Measurements from ENCODE around the gene KLRB1.
A peak's percentile ranks its signal among the peaks of the same experiment; 100 is the strongest.

The KLRB1 gene

DNA sequence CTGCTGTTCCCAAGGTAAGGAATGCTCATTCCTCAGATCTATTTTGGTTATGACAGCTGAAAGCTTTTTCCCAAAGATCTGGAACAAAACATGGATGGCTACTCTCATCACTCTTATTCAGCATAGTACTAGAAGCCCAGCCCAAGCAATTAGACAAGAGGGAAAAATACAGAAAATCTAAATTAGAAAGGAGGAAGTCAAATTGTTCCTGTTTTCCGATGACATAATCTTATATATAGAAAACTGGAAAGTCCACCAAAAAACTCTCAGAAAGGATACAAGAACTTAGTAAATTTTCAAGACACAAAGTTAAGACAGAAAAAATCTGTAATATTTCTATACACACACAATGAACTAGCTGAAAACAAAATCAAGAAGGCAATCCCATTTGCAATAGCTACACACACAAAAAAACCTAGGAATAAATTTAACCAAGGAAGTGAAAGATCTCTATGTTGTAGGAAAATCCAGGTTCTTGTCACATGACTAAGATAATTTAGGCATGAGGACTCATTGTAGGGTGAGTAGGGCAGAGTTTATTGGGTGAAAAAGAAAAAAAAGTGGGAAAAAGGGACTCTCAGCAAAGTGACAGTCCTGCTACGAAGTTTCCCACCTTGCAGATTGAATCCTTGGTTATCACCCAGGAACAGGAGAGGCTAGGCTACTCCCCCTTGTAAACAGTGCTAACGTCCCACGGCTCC, 28.6 kb upstream of the KLRB1 start:
- H3K27ac ChIP-seq (ENCODE audit: low read length), result no peak overlapping the region
- H2AFZ ChIP-seq (ENCODE audit: low read length), result no peak overlapping the region
- H3K79me2 ChIP-seq (ENCODE audit: low read length), result no peaks in the 10 kb centered on the region
- no peaks in the 10 kb centered on the region for H3F3A ChIP-seq (ENCODE audit: insufficient read depth, low read length)
- no peaks in the 10 kb centered on the region for H3K27me3 ChIP-seq (replicated peaks; ENCODE audit: insufficient read depth, low read length)
- no peaks in the 10 kb centered on the region for H3K4me1 ChIP-seq (ENCODE audit: low read length)
- H3K4me3 ChIP-seq (ENCODE audit: low read length), result no peak overlapping the region
- no peaks in the 10 kb centered on the region for H3K36me3 ChIP-seq (replicated peaks; ENCODE audit: insufficient read depth, low read length)
- no peak overlapping the region for H3K4me2 ChIP-seq (ENCODE audit: low read depth, low read length)
- no peaks in the 10 kb centered on the region for H3K9me3 ChIP-seq (replicated peaks; ENCODE audit: insufficient read depth, low read length)
- TF ChIP-seq EZH2 (optimal IDR thresholded peaks at IDR 0.05; ENCODE audit: low read depth, low read length) (no peak), EZH2phosphoT487 (IDR thresholded peaks at IDR 0.05; ENCODE audit: low read length) (no peak)
- TF ChIP-seq, protein P1, sequence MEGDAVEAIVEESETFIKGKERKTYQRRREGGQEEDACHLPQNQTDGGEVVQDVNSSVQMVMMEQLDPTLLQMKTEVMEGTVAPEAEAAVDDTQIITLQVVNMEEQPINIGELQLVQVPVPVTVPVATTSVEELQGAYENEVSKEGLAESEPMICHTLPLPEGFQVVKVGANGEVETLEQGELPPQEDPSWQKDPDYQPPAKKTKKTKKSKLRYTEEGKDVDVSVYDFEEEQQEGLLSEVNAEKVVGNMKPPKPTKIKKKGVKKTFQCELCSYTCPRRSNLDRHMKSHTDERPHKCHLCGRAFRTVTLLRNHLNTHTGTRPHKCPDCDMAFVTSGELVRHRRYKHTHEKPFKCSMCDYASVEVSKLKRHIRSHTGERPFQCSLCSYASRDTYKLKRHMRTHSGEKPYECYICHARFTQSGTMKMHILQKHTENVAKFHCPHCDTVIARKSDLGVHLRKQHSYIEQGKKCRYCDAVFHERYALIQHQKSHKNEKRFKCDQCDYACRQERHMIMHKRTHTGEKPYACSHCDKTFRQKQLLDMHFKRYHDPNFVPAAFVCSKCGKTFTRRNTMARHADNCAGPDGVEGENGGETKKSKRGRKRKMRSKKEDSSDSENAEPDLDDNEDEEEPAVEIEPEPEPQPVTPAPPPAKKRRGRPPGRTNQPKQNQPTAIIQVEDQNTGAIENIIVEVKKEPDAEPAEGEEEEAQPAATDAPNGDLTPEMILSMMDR (IDR thresholded peaks at IDR 0.05; ENCODE audit: low read length), result no peak
- no peak for DNase-seq
- H3K9me2 ChIP-seq (replicated peaks; ENCODE audit: insufficient read depth, low read length), result no peaks in the 10 kb centered on the region
- no peak overlapping the region for H3K9ac ChIP-seq (ENCODE audit: low read length)
- no peaks in the 10 kb centered on the region for H4K20me1 ChIP-seq (ENCODE audit: insufficient read depth, low read length)

DNA sequence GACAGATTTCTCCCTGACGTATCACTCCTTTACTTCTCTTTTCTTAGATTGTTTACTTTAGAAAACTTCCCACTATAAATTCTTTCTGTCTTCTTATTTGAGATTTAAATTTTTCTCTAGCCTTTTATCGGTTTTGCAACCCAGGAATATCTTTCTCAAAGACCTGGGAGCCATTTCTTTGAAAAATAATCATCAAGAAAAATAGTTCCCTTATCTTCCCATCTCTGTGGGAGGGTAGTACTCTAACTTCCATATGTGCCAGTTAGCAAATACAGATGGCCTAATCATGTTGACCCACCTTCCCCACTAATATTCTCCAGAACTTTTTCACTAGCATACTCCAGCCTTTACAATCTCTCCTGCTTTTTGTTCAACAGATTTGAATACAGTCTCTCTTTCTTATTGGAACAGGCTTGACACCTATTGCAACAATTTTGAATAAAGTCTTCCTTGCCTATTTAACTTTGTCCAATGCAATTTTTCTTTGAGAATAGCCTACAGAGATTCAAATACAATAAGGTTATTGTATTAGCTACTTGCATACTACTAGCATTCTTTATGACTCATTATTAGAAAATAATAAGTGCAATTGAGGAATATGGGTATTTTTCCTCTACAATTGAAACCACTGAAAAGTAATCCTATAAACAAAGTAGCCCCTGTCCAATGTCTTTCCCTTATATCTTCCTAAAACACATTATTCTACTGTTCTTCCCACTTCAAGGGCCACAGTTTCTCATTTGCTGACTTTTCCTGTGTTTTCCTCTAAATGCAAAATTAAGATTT, 27.4 kb upstream of the KLRB1 start:
- no peak overlapping the region for H3K4me2 ChIP-seq (ENCODE audit: low read depth, low read length)
- TF ChIP-seq EZH2phosphoT487 (IDR thresholded peaks at IDR 0.05; ENCODE audit: low read length) (no peak), EZH2 (optimal IDR thresholded peaks at IDR 0.05; ENCODE audit: low read depth, low read length) (no peak)
- TF ChIP-seq, protein P1 (IDR thresholded peaks at IDR 0.05; ENCODE audit: low read length), result no peak
- H3K9ac ChIP-seq (ENCODE audit: low read length), result no peak overlapping the region
- no peak overlapping the region for H3K27ac ChIP-seq (ENCODE audit: low read length)
- H3K79me2 ChIP-seq (ENCODE audit: low read length), result no peaks in the 10 kb centered on the region
- H3K4me1 ChIP-seq (ENCODE audit: low read length), result no peaks in the 10 kb centered on the region
- no peaks in the 10 kb centered on the region for H4K20me1 ChIP-seq (ENCODE audit: insufficient read depth, low read length)
- no peaks in the 10 kb centered on the region for H3K9me3 ChIP-seq (replicated peaks; ENCODE audit: insufficient read depth, low read length)
- no peaks in the 10 kb centered on the region for H3K9me2 ChIP-seq (replicated peaks; ENCODE audit: insufficient read depth, low read length)
- DNase-seq, result no peak
- H3F3A ChIP-seq (ENCODE audit: insufficient read depth, low read length), result no peaks in the 10 kb centered on the region
- no peaks in the 10 kb centered on the region for H3K27me3 ChIP-seq (replicated peaks; ENCODE audit: insufficient read depth, low read length)
- H3K4me3 ChIP-seq (ENCODE audit: low read length), result no peak overlapping the region
- H2AFZ ChIP-seq (ENCODE audit: low read length), result no peak overlapping the region
- no peaks in the 10 kb centered on the region for H3K36me3 ChIP-seq (replicated peaks; ENCODE audit: insufficient read depth, low read length)

DNA sequence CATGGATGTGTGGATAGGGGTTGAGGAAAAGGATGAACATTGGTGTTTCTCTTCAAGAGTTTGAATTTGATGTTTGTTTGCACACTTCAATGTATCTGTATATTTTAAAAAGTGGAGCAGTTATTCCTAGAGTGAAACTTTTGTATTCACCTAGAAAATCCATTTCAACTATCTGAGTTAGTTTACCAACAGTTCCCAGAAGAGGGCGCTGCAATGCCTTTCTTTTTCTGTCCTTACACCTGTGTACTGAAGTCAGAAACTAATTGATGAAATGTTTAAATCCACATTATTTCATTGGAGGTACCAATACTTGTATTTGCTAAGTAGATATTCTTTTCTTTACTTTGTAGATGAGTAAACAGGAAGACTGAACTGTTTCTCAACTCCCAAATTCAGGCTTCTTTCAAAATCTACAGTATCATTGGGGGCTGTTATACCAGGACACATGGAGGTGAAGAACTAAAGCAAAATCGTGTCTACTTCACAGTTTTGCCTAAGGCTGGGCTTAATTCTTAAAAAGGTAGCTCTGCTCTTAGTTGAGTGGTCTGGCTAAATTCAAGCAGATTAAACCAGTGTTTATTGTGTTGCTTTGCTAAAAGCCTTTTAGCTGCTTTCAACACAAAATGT, 26.6 kb upstream of the KLRB1 start:
- Histone ChIP-seq H3K4me1 (ENCODE audit: low read length) (no peaks in the 10 kb centered on the region), H3K4me2 (ENCODE audit: low read depth, low read length) (no peak overlapping the region), H3K9me3 (replicated peaks; ENCODE audit: insufficient read depth, low read length) (no peaks in the 10 kb centered on the region), H3K4me3 (ENCODE audit: low read length) (no peak overlapping the region), H4K20me1 (ENCODE audit: insufficient read depth, low read length) (no peaks in the 10 kb centered on the region), H3F3A (ENCODE audit: insufficient read depth, low read length) (no peaks in the 10 kb centered on the region), H3K9me2 (replicated peaks; ENCODE audit: insufficient read depth, low read length) (no peaks in the 10 kb centered on the region), H3K27ac (ENCODE audit: low read length) (no peak overlapping the region), H3K27me3 (replicated peaks; ENCODE audit: insufficient read depth, low read length) (no peaks in the 10 kb centered on the region), H3K36me3 (replicated peaks; ENCODE audit: insufficient read depth, low read length) (no peaks in the 10 kb centered on the region), H3K9ac (ENCODE audit: low read length) (no peak overlapping the region), H2AFZ (ENCODE audit: low read length) (no peak overlapping the region), H3K79me2 (ENCODE audit: low read length) (no peaks in the 10 kb centered on the region)
- TF ChIP-seq, protein P1 (IDR thresholded peaks at IDR 0.05; ENCODE audit: low read length), result peak; percentile 75
- TF ChIP-seq EZH2 (optimal IDR thresholded peaks at IDR 0.05; ENCODE audit: low read depth, low read length), result no peak
- DNase-seq, result peak; percentile 70

Data from MM.1S (cell line).